Heart left ventricle (tissue), 16 donors: ENCODE results near the gene RBMS3. TPM values are rescaled to one million over a fixed set of nuclear protein-coding genes. Genes with fewer than 3 reads are reported as not detected.

Experiments used
- ATAC-seq, 4 donors: fragments of 200-7000 bp; cut with Tn5 transposase; one replicate each; pipeline ENCODE4 v1.9.1; 2020 to 2022; ENCODE audit warnings: moderate library complexity in 4 of 4, mild to moderate bottlenecking in 3 of 4, moderate number of reproducible peaks in 1 of 4
- DNase-seq, 5 donors: peaks; one replicate each; pipeline ENCODE4 v3.0.0-alpha.2; 2020
- H3K27ac ChIP-seq, 12 donors: fragments of 200-600 bp; sonication (generic) in 4 of 12; one replicate each; pipeline versions ENCODE4 v1.5.0 to v1.8.0; 2016 to 2022; ENCODE audit warnings: mild to moderate bottlenecking in 2 of 12
- H3K27me3 ChIP-seq, 9 donors: fragments of 200-600 bp; sonication (generic) in 2 of 9; one replicate each; pipeline versions ENCODE4 v1.5.1 to v1.8.0; 2016 to 2022; ENCODE audit warnings: mild to moderate bottlenecking in 3 of 9
- H3K36me3 ChIP-seq, 9 donors: fragments of 200-600 bp; sonication (generic) in 2 of 9; one replicate each; pipeline versions ENCODE4 v1.5.0 to v1.8.0; 2018 to 2022; ENCODE audit warnings: mild to moderate bottlenecking in 2 of 9
- H3K4me1 ChIP-seq, 12 donors: fragments of 200-600 bp; sonication (generic) in 4 of 12; one replicate each; pipeline versions ENCODE4 v1.5.0 to v1.8.0; 2016 to 2022; ENCODE audit warnings: mild to moderate bottlenecking in 3 of 12
- H3K4me3 ChIP-seq, 12 donors: fragments of 200-600 bp; sonication (generic) in 4 of 12; one replicate each; pipeline versions ENCODE4 v1.5.0 to v1.8.0; 2017 to 2022; ENCODE audit warnings: mild to moderate bottlenecking in 9 of 12, moderate library complexity in 4 of 12
- H3K9me3 ChIP-seq, 12 donors: fragments of 200-600 bp; sonication (generic) in 4 of 12; one replicate each; pipeline versions ENCODE4 v1.5.0 to v1.8.0; 2016 to 2022; ENCODE audit warnings: mild to moderate bottlenecking in 1 of 12
- POLR2A ChIP-seq, 2 donors: fragments of 450-650 bp; IDR thresholded peaks; one replicate each; pipeline ENCODE4 v1.6.1; 2017; ENCODE audit warnings: antibody characterized with exemption in 2 of 2, mild to moderate bottlenecking in 2 of 2, moderate library complexity in 2 of 2
- WGBS, 4 donors: extraction: QIAGEN DNeasy Blood & Tissue Kit in 2 of 4; methylation state at CpG; one replicate each; pipeline versions ENCODE4 v1.1.5 to v1.1.7; 2013 to 2018; 5-methylcytosine and 5-hydroxymethylcytosine counted together
- intact Hi-C, 10 donors: fragments of 100-400 bp; cut with DNase I; formaldehyde crosslinking; loops; one replicate each; pipeline versions ENCODE4 v1.11.1 to v1.14.2; 2022
- polyA plus RNA-seq, 2 donors: library from polyadenylated mRNA; stranded (reverse); fragments of 200-250 nt; gene quantifications; one replicate each; pipeline ENCODE4 v1.2.3, GENCODE V29; 2013
- total RNA-seq, 9 donors: library from RNA; depleted of rRNA in 2 of 9; stranded (reverse); fragments of >200 nt in 2 of 9; fragmentation: NEBNext Ultra II Directional in 3 of 9; extraction: Animal tissue kit (Norgen Biotek cat#: 25700) in 3 of 9; gene quantifications; one replicate each; pipeline versions ENCODE4 v1.1.0 to v1.2.4, GENCODE V29; 2016 to 2023
- TF ChIP-seq, protein P1 (sequence below), 12 donors: fragments of 200-600 bp; sonication (generic) in 4 of 12; IDR thresholded peaks; one replicate each; pipeline versions ENCODE4 v1.5.0 to v1.8.0; 2018 to 2022; ENCODE audit warnings: antibody characterized with exemption in 12 of 12, mild to moderate bottlenecking in 5 of 12
- donor health status: ischemic (EF 13 %, LVEDD 7.1; RV severe dilation, severe dysfunction).
- donor health status: healthy with polysubstance abuse.
- donor health status: DM: no; HTN: yes; CAD: no.
- donor health status: DM: no; HTN: no; CAD: no.
- donor health status: ischemic (EF 25% LVEDD 6.9; RV normal size, moderate dysfunction).
- donor health status: ischemic (EF 25% LVEDD 5.7; RV mildly dilated, moderate dysfunction).
- donor health status: healthy.
- donor health status: DM: yes; HTN: yes; CAD: no.
- donor health status: ischemic (EF 35%, LVEDD 5.7; RV mildly dilated, moderate dysfunction).
- donor health status: nonischemic (EF 11% LVEDD 7.7; RV severe dilation, severe dysfunction).
- donor health status: DM: yes; HTN: yes; CAD: no.
- donor health status: PGD.
- donor health status: ischemic (EF 29% LVEDD 5.4; RV normal size, mild dysfunction).
- donor health status: nonischemic (EF 23%, LVEDD 6.1; RV moderate dilation, normal function).

The RBMS3 gene
- total and polyA plus RNA-seq, 11 donors = 4.8 to 35.6 (median 26.1) TPM

DNA sequence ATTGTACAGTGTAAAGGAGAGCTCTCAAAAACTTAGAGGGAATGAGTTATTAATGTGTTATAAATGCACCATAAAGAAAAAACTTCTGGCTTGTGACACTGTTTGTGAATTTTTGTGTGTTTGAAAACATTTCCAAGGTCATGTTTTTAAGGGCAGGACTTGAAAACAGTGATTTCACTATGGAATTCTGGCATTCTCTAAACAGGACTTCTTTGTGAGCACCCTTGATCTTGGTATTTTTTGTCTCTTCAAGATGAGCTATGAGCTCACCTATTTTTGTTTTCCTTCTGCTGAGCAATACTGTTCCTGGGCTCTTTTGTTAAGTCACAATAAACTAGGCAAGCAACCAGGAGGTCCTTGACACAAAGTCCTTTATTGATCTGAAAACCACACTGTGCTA, 284.4 kb downstream of the RBMS3 start:
- peak overlapping the region in 1 of 12 donors; percentile 5 for H3K27ac ChIP-seq
- TF ChIP-seq, protein P1, sequence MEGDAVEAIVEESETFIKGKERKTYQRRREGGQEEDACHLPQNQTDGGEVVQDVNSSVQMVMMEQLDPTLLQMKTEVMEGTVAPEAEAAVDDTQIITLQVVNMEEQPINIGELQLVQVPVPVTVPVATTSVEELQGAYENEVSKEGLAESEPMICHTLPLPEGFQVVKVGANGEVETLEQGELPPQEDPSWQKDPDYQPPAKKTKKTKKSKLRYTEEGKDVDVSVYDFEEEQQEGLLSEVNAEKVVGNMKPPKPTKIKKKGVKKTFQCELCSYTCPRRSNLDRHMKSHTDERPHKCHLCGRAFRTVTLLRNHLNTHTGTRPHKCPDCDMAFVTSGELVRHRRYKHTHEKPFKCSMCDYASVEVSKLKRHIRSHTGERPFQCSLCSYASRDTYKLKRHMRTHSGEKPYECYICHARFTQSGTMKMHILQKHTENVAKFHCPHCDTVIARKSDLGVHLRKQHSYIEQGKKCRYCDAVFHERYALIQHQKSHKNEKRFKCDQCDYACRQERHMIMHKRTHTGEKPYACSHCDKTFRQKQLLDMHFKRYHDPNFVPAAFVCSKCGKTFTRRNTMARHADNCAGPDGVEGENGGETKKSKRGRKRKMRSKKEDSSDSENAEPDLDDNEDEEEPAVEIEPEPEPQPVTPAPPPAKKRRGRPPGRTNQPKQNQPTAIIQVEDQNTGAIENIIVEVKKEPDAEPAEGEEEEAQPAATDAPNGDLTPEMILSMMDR (IDR thresholded peaks at IDR 0.05) = no peak
- TF ChIP-seq POLR2A (IDR thresholded peaks at IDR 0.05) = no peak
- intact Hi-C loops = no loop called here
- no peak for ATAC-seq
- no peak overlapping the region for H3K4me3 ChIP-seq
- H3K27me3 ChIP-seq = no peaks in the 10 kb centered on the region
- peaks cover 0 to 47% (median 15%) of the 10 kb centered on the region in 12 donors for H3K4me1 ChIP-seq
- DNase-seq = no peak
- no peaks in the 10 kb centered on the region for H3K36me3 ChIP-seq
- H3K9me3 ChIP-seq = peaks cover 0 to 1% (median 0%) of the 10 kb centered on the region in 12 donors

DNA sequence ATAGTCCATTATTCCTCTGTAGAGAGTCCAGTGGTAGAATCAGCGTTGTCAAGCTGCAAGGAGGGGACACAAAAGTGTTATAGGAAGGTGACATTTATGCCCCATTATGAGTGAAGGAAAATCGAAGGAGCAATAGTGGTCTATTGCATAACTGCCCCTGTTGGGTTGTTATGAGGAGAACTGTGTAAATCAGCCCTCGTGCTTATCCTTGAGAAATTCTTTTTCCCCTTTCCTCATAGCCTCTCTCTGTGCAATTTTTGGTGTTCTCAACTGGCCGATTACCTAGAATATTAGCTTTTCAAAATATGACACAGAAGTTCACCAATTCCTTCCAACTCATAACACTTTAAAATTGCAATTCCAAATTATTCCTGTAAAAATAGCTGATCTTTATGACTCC, 286.6 kb downstream of the RBMS3 start:
- peaks cover 0 to 24% (median 7%) of the 10 kb centered on the region in 12 donors for H3K9me3 ChIP-seq
- 78 to 85% (median 79%) methylated on average over 4 of the region's 4 CpGs for WGBS, 4 donors
- ATAC-seq (no peak), DNase-seq (no peak)
- peaks cover 0 to 45% (median 15%) of the 10 kb centered on the region in 12 donors for H3K4me1 ChIP-seq
- H3K27me3 ChIP-seq = no peaks in the 10 kb centered on the region
- H3K36me3 ChIP-seq = no peaks in the 10 kb centered on the region
- intact Hi-C loops = no loop called here
- no peak overlapping the region for H3K27ac ChIP-seq
- no peak for TF ChIP-seq POLR2A (IDR thresholded peaks at IDR 0.05)
- TF ChIP-seq, protein P1 (IDR thresholded peaks at IDR 0.05) = no peak
- H3K4me3 ChIP-seq = no peak overlapping the region

DNA sequence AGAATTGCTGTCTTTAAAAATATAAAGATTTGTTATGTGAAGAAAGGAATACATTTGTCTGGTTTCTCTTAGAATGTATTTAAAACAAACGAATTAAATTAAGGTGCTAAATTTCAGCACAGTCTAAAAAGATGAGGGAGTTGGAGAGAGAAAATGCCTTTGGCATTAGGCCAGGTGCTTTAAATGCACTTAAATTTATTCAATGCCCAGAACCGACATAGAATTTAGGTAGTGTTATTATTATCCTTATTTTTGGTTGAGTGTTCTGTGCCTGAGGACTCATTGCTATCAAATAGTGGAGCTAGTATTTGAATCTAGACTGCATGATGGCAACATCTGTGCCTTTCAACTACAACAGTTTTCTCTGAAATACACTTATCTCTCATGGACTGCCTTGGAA, 287.5 kb downstream of the RBMS3 start:
- Histone ChIP-seq H3K4me1 (peaks cover 0 to 45% (median 15%) of the 10 kb centered on the region in 12 donors), H3K4me3 (no peak overlapping the region), H3K36me3 (no peaks in the 10 kb centered on the region), H3K27ac (no peak overlapping the region), H3K9me3 (peaks cover 0 to 25% (median 7%) of the 10 kb centered on the region in 12 donors), H3K27me3 (no peaks in the 10 kb centered on the region)
- DNase-seq = no peak
- TF ChIP-seq POLR2A (IDR thresholded peaks at IDR 0.05) = no peak
- TF ChIP-seq, protein P1 (IDR thresholded peaks at IDR 0.05) = no peak
- no peak for ATAC-seq
- intact Hi-C loops = no loop called here
- WGBS, 4 donors = 43 to 56% (median 49%) methylated on average over 2 of the region's 2 CpGs

DNA sequence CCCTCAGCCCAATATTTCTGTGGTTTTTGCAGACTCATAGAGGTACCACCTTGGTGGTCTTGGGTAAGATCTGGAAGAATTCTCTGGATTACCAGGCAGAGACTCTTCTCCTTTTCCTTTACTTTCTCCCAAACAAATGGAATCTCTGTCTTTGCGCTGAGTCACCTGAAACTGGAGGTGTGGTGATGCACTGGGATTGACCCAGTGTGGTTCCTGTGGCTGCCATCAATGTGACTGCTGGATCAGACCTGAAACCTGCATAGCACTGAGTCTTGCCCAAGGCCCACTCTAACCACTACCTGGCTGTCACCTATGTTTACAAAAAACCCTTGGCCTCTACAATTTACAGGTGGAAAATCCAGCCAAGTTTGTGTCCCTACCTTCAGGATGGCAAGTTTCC, 295.3 kb downstream of the RBMS3 start:
- H3K36me3 ChIP-seq = no peaks in the 10 kb centered on the region
- no peak overlapping the region for H3K27ac ChIP-seq
- peaks cover 0 to 15% (median 5%) of the 10 kb centered on the region in 12 donors for H3K9me3 ChIP-seq
- H3K27me3 ChIP-seq = no peaks in the 10 kb centered on the region
- intact Hi-C loops = no loop called here
- DNase-seq (no peak), ATAC-seq (no peak)
- no peak overlapping the region for H3K4me3 ChIP-seq
- WGBS, 4 donors = 89 to 100% (median 99%) methylated on average over 1 of the region's 1 CpG
- no peak for TF ChIP-seq POLR2A (IDR thresholded peaks at IDR 0.05)
- TF ChIP-seq, protein P1 (IDR thresholded peaks at IDR 0.05) = no peak
- peaks cover 0 to 12% (median 2%) of the 10 kb centered on the region in 12 donors for H3K4me1 ChIP-seq
